Posterior cingulate gyrus (tissue), 11 donors: ENCODE data around the gene NDST4.

Source experiments
- DNase-seq, 10 donors: peaks; one replicate each; pipeline versions ENCODE4 v3.0.0 to v3.0.0-alpha.2; 2020 to 2021; ENCODE audit warnings: mixed read lengths in 3 of 10
- intact Hi-C: fragments of 100-400 bp; cut with DNase I; formaldehyde crosslinking; loops from one replicate; pipeline ENCODE4 v1.15.1; 2023

The NDST4 gene

DNA sequence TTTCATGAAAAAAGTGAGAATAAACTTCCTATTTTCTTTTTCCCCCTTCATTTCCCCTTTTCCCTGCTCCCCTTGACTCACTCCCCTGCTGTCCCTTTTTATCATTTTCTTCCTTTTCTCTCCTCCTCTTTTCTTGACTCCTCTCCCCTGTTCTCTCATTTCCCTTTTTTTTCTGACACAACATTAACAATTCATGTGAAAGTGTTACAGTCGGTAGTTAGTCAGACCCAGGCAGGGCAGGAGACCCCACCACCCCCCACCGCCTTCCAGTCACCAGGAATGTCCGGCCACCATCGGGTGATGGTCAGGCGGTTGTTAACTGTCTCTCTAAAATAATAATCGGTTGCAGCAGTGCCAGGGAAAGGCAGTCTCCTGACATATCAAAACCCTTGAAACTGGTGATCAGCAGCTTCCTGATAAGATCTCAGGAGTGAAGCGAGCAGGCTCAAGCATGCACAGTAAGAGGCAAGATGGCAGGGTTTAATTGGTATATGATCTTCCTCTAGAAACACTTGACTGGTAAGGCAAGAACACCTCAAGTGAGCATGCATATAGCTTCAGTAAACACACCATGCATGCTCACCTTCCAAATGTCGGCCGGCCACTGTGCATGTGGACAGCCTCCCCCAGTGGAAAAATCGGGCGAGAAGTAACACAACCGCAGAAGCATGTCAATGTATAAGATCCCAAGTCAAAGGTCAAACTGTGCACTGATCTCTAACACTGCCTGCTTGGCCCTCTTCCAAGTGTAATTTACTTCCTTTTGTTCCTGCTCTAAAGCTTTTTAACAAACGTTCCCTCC lies 191.4 kb downstream of the NDST4 start:
- intact Hi-C loops = no loop called here
- peak in 2 of 10 donors; percentile 54 for DNase-seq

DNA sequence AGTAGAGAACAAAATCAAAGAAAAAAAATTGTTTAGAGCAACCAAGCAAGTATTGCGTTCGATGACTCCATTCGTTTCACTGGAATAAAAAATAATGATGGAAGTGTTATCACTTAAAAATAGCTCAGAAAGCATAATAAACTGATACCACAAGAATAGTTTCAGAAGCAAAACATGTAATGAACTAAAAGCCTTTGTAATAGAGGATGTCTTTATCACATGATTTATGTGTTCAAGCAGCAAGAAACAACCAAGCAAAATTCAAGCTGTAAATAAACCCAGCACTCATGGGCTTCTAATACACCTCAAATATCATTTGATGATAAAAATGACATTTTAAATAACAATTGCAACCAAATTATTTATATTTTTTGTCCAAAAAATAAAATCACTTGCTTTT lies 192.2 kb downstream of the NDST4 start:
- no peak for DNase-seq
- intact Hi-C loops = no loop called here

DNA sequence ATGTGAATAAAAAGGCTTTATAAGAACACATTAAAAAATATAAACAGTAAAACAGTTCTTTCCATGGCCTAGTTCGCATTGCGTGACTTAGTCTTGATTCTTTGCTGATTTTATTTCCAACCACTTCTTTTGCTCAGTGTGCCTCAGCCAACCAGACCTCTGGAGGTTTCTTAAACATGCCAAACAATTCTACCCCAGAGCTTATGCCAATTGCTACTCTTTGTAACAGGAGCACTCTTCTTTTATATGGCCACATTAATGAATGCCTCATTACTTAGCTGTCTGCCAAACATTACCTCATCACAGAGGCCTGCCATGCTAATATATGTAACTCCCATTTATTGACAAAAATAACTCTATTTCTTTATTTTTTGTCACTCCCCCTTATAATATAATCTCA lies 202.3 kb downstream of the NDST4 start:
- DNase-seq = no peak
- intact Hi-C loops = no loop called here

DNA sequence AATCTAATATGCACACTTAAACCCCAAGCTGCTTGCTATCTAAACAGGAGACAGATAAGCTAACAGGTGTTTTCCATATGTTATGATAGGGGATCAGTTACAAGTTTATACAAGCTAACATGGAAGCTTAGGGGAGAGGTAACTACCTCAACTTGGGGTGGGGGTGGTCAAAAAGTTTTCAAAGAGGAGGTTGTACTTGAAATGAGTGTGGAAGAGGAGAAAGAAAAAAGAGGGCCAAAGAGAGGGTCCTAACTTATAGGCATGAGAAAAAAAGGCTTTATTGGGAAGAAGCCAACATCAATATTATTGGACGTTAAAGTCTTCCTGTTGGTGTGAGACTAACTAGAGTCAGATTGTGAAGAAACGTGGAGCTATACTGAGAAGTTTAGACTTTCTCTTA lies 205.9 kb downstream of the NDST4 start:
- intact Hi-C loops = no loop called here
- DNase-seq = no peak

DNA sequence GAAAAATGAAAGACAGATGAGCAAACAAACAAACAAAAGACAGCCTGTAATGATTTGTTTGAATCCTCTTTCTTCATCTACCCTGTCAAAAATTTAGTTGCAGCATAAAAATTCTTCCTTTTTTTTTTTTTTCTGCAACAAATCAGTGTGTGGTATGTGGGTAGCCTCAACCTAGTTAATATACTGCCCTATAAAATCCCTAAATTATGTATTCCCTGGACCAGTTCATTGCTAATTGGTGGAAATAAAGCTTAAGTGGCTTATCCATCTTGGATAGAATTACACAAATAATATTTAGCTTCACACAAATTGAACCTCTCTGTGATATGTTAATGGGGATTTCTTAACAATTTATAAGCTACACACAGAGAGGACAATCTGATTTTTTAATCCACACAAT lies 208.4 kb downstream of the NDST4 start:
- no peak for DNase-seq
- intact Hi-C loops = no loop called here

DNA sequence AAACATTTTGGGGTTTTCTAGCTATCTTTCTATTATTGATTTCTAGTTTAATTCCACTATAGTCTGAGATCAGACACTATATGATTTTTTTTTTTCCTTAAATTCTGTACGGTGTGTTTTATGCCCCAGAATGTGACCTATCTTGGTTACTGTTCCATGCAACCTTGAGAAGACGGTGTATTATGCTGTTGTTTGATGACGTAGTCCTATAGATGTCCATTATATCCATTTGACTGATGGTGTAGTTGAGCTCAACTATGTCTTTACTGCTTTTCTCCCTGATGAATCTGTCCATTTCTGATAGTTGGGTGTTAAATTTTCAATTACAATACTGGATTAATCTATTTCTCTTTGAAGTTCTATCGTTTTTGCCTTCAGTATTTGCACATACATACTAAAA lies 212.5 kb downstream of the NDST4 start:
- no peak for DNase-seq
- intact Hi-C loops = no loop called here

DNA sequence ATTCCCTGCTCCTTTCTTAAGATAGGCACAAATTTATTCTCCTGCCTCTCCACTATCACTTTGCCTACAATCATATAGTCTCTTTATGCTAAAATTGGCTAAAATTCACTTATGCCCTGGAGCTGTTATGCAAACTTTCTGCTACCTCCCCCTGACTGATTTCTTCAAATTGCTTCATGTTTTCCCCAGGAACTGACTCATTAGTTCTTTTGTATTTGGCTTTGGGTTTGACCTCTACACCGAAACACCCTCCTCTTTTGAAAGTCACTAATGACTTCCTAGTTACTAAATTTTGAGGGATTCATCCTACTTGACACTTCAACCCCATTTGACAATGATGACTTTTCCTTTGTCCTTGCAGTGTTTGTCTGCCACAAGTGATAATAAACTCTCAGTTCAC lies 222.6 kb downstream of the NDST4 start:
- DNase-seq = no peak
- intact Hi-C loops = no loop called here

DNA sequence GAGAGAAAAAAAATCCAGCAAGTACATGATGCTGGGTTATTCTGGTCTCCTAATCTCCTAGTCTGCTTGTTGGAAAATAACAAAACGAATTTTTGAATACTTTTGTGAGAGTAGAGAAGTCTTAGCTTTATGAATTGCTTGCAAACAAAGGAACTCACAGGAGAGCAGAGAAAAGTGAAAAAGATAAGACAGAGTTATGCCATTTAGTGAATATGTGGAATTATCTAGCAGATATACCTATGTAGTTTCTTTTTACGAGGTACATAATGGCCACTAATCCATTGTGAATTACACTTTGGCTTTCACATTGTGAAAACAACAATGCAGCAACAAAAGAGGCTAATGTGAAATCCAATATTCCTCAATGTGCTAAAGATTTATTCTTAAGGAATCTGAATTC lies 226.7 kb downstream of the NDST4 start:
- intact Hi-C loops = no loop called here
- no peak for DNase-seq

DNA sequence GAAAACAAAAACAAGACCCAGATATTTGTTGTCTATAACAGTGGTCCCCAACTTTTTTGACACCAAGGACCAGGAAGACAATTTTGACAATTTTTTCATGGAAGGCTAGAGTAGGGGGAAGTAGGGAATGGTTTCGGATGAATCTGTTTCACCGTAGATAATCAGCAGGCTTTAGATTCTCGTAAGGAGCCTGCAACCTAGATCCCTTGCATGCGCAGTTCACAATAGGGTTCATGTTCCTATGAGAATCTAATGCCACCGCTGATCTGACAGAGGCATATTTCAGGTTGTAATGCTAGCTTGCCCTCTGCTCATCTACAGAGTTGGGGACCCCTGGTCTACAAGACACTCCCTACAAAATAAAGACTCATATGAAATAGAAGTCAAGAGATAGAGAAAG lies 229.8 kb downstream of the NDST4 start:
- intact Hi-C loops = no loop called here
- no peak for DNase-seq

DNA sequence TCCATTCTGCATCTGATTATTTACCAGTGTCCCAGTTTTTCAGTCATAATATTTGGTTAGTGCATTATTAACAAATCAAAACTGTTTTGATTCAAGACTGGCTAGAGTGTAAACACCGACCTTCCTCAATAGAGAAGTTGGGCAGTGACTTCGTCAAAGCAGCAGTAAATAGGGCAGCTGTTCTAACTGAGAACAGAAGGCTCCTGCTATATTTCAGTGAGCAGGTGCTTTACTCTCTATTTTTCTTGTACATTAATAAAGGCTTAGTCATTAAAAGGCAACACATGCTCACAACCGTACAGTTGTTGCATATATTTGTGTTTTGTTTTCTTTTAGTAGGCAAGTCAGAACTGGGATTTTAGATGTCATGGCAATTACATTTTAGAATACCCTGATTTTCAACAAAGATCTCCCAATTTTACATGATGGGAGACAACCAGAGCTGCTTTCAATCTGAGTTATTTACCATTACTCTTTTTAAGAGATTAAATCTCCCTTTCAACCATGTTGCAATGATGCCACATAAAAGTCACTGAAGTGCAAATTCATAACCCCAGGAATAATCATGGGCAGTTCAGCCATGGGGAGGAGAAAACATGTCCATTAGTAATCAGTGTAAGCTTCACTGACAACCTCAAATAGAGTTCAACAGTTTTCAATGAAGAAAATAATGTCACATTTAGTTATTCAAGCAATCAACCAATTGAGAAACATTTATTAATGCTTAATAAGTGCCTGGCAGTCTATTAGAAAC lies 233.3 kb downstream of the NDST4 start:
- intact Hi-C loops = no loop called here
- no peak for DNase-seq

DNA sequence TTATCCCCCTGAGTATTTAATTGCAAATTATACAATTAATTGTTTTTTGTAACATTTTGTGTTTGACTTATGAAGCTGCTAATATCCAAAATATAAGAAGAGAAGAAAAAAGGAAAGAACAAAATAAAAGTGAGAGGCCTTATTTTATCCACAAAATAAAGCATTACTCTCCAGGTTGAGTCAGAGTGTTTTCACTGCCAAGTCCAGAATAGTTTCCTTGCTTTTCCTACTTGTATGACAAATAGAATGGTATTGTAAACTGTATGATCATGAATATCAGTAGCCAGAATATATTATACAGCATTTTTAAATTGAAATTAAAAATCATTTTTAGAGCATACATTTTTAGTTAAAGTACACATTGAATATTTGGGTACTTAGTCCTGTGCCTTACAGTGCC lies 237.8 kb downstream of the NDST4 start:
- no peak for DNase-seq
- intact Hi-C loops = no loop called here

DNA sequence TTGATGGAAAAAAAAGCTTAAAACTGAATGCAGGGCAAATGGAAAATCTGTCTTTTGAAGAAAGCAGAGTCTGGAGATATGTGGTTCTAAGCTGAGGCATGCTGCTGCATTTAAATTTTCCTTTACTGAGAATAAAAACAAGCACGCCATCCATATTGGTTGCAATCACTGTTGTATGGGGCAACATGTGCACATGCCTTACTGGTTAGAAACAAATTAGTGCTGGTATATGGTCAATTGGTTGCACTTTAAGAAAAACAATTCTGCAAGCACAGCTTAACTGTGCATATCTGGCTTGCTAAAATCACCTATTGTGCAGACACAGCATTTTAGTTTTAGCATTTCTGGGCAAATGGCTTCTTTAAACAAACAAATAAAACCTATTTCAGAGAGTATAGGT lies 239.1 kb downstream of the NDST4 start:
- intact Hi-C loops = no loop called here
- no peak for DNase-seq

DNA sequence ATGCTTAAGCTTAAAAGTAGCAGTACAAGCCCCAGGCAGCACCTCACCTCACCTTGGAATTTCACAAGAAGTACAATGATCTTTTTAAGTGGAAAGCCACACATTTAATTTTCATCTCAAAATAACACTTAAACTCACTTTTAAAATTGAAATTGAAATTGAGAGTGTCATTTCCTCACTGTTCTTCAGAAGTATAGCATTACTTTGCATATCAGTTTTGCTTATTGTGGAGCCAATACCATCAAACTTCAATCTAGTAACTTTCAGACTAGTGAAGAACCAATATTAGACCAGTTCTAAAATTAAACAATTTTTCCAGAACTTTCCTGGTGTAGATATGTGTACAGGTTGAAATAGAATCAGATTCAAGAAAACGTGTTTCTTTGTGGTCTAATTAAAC lies 242.4 kb downstream of the NDST4 start:
- DNase-seq = no peak
- intact Hi-C loops = no loop called here

DNA sequence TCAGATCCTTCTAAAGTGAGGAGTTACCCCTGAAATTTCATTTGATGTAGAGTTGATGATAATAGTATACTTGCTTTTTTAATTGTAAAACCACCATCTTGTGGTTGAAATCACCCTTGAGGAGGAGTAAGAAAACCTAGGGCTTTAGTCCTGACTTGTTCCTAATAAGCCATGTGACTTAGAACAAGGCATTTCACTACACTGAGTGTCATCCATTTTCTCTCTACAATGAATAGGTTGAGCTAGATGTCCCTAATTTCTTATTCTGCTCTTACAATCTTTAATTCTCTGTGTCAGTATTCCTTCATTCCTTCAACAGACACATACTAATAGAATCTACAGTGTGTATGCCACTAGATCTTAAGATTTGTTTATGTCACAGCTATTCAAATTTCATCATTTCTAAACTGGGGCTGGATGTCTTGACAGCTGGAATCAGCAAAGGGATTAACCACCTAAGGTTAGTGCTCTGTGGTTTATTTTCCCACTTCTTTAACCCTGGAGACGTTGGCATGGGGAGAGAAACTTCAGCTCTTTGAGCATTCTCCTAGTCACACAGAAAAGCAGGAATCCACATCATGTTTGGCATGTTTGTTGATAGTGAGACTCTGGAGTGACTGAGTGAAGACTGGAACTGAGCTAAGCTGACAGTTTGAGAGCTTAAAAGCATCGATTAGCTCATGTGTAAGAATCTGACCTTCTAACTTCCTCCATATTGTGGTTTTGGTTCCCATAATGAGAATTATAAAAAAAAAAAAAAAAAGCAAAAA lies 246.3 kb downstream of the NDST4 start:
- no peak for DNase-seq
- intact Hi-C loops = no loop called here

DNA sequence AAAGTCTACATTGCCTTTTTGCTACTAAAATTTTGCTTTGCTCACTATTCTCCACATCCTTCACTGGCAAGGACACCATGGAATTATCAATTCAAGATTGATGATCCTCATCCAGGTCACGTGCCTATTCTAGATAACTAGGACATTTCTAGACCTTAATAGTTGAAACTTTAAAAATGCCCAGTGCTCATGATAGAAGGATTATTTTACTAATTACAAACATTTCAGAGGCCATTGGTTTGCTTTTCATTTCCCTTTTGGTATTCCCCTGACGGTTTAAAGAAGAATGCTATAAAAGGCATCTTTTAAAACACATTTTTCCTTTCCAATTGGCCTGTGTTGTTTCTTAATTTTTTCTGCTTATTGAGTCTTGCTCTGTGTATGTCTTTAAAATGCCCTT lies 249.4 kb downstream of the NDST4 start:
- intact Hi-C loops = no loop called here
- DNase-seq = no peak

DNA sequence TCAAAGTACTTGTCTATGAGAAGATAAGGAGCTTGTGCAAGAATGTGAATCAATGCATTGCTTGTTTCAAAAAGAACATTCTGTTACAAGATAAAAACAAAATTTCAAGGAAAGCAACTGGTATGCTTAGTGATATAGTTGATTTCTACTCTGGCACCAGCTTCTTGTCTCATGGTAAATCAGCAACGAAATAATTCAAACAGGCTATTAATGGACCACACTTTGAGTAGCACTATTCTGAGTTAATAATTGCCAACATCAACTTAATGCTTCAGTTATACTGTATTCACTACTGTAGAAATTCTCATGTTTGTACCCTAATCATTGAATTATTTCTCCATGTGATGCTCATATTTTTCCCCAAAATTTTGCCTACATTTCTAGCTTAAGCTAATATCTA lies 252.6 kb downstream of the NDST4 start:
- no peak for DNase-seq

DNA sequence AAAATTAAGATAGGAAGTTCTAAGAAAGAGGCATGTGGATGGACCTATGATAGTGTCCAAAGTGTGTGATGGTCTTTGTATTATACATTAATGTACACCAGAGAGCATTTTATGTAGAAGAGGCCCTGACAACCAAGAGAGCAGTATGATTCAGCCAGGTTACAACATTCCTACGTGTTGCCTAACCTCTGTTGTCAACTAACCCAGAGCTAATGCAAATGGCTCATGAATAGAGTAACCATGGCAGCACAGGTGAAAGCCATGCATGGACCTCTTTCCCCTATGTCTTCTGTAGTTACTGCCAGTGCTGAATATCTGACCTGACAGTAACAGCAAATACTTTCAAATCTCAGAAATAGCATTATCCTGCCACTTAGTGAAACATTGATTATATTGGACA lies 255.6 kb downstream of the NDST4 start:
- DNase-seq = no peak
- intact Hi-C loops = no loop called here

More for the DNA sequence above, 252.6 kb downstream of the NDST4 start:
- intact Hi-C loops = no loop called here

DNA sequence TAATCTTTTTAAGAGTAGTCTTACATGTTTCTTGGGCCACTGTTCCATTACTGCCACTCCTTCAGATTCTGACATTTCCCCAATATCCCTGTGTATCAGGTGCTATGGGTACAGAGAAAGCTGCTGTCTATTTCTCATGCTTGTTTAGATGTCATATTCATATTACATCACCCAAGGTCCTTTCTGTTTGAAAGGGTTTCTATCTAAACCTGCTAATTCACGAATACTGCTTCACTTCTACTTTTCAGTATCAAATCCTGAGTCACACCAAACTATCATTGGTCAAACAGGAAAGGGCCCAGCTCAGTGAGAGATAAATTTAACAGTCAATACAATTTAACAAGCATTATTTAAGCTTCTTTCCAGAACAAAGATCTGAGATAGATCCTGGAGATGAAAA lies 273.4 kb downstream of the NDST4 start:
- no peak for DNase-seq
- intact Hi-C loops = no loop called here

DNA sequence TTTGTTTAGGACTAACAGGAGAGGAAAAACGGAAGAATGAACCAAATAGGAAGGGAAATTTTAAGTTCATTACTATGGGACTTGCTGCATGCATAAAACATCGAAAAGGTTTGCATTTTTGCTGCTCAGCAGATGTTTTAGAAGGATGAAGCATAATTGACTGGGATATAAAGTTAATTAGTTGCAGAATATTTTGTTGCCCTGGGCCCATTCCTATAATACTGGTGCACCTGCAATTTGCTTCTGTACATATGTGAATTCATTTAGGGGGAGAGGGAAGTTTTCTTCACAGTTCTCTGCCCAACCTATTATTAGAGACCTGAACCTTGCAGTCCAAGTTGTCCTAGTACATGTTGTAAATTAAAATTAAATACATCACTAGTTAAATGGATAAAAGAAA lies 282.8 kb downstream of the NDST4 start:
- intact Hi-C loops = no loop called here
- DNase-seq = no peak

DNA sequence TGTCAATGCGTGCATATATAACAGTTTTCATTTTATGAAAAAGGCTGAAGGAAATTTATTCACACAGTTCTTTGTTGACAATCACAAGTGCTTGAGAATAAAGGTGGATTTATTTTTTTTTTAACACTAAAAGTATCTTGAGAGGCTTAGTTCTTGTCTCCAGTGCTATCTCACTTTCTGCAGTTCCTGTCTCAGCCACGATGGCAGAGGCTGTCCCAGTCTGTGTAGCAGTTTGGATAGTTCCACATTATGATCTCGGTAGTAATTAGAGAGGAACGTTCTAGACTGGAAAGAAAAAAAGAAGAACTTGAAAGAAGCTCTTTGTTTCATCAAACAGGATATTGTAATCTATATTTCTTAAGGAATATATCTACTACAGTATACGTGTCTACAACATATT lies 285.8 kb downstream of the NDST4 start:
- intact Hi-C loops = no loop called here
- peak in 1 of 10 donors; percentile 39 for DNase-seq

DNA sequence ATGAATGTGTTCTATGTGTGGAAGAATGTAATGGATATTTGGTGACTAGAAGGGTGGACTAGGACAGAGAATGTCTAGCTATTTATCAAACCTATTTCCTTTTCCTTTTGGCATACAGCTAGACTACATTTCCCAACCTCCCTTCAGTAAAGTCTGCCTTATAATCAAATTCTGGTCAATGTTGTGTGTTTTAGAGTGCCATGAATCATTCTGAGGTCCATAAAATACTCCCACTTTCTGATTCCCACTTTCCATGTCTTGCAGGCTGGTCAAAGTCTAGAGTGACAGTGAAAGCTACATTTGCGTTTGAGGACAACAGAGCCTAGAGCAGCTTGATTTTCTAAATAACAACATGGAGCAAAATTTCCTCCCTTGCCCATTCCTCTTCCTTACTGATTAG lies 297.7 kb downstream of the NDST4 start:
- DNase-seq = no peak
- intact Hi-C loops = no loop called here

DNA sequence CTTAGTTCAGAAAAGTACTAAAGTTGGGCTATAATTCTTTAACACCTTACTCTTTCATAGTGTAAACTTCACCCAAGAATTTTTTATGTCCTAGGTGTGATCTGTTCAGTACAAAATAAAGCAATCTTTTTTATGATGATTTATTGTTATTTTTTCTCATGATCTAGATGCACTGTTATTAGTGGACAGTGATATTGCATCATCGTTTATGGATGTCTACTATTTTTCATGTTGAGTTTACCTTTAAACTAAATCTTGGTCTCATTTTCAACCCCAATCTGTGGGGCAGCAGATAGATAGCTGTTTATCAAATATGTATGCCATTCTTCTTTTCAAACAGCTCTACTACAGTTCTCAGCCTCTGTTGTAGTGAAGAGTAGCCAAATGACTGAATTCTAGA lies 299.5 kb downstream of the NDST4 start:
- DNase-seq = no peak

More for the DNA sequence above, 299.5 kb downstream of the NDST4 start:
- intact Hi-C loops = no loop called here
